ENCODE results near the gene GABRG3.

Gene GABRG3

DNA sequence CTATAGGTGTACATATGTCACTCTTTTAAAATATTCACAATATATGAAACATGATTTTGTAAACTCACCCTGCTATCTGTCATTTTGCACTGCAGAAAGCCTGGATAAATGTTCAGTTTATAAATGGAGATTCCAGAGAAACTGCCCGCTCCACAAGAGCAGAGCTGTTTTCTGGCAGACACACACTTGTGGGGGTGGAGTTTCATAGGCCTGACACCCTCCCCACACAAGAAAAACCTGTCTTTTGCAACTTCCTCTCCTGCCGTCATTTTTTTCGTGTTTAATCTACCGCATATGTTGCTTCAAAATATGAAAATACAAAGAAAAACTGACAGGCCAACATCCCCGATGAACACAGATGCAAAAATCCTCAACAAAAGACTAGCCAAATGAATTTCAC is 479.0 kb downstream of the GABRG3 start:
- H3K4me1 Mint-ChIP-seq (ENCODE audit: low read depth): no peaks in the 10 kb centered on the region
- intact Hi-C loops (cut with micrococcal nuclease): no loop called here
- no peak overlapping the region for H3K27ac Mint-ChIP-seq
- no peaks in the 10 kb centered on the region for H3K27me3 Mint-ChIP-seq
- H3K4me3 Mint-ChIP-seq: no peak overlapping the region
- no peaks in the 10 kb centered on the region for H3K36me3 Mint-ChIP-seq (ENCODE audit: low read depth)
- peaks cover 22% of the 10 kb centered on the region for H3K9me3 Mint-ChIP-seq

DNA sequence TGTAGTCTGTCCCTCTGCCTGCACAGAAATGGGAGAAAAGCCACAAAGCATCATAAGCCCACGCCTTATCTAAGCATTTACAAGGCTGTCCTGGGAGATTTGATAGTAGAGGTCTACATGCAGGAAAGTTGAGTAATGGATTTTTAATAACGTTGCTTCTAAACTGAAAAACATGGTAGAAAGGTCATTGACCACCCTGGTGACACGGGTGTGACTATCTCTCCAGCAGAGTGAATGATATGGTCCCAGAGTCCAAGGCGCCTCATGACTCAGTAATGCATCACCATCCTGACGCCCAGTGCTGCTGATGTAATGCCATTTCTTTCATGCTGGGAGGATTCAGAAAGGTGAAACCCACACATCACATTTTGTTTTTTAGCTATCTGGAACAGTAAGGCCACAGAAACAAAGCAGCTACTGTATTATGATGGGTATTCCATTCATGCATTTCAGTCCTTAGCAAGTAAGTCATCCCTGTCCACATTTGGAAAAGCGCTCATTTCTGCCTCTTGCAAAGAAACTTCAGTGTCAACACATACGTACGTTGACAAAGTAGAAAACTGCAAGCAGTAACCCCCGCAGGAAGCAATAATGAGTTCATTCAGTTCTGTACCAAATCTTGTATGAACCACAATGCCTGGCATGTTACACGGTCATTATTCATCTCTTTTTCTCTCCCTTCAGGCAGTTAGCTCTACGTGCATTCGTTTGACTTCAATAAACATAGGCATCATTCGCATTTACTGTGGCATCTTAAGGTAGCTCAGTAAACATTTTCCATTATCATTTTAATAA is 483.5 kb downstream of the GABRG3 start:
- Mint-ChIP-seq H3K27ac (no peak overlapping the region), H3K4me3 (no peak overlapping the region), H3K36me3 (ENCODE audit: low read depth) (no peaks in the 10 kb centered on the region), H3K9me3 (peaks cover 9% of the 10 kb centered on the region), H3K27me3 (no peaks in the 10 kb centered on the region), H3K4me1 (ENCODE audit: low read depth) (no peaks in the 10 kb centered on the region)
- intact Hi-C loops (cut with micrococcal nuclease): no loop called here

DNA sequence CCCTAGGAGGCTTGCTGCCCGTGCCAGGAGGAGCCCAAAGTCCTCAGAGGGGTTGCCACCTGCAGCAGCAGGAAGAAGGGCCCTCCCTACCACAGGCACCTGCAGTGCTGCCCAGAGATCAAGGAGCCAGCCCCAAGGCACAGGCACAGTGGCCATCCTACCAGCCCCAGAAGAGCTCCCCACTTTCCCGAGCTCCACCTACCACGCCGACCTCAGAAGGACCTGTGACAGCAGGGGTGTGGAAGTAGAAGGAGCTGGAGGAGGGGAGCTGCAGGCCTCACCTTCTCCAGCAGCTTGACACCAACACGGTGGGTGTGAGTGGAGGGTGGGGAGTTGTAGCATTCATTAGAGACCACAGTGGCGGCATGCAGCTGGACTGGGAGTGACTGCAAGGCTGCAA is 485.8 kb downstream of the GABRG3 start:
- Mint-ChIP-seq H3K9me3 (peaks cover 29% of the 10 kb centered on the region), H3K4me1 (ENCODE audit: low read depth) (no peaks in the 10 kb centered on the region)

DNA sequence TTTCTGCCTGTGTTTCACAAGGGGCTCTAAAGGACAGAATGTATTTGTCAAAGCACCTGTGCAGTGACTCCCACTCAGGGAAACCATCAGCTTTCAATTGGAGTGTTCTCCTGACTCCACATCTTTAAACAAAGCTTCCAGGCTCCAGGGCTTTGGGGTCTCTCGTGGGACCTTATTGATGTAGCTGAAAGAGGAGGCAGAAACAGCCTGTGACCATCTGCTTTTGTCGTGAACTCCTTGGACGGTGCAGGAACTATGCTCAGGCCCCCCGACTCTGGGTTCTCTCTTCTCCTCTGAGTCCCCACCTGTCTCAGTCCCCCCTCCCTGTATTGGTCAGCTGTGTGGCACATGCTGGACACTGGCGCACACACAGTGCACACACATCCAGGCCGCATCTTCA is 486.8 kb downstream of the GABRG3 start:
- Mint-ChIP-seq H3K9me3 (peaks cover 34% of the 10 kb centered on the region), H3K27ac (no peak overlapping the region), H3K27me3 (no peaks in the 10 kb centered on the region), H3K4me3 (no peak overlapping the region), H3K4me1 (ENCODE audit: low read depth) (no peaks in the 10 kb centered on the region), H3K36me3 (ENCODE audit: low read depth) (no peaks in the 10 kb centered on the region)
- intact Hi-C loops (cut with micrococcal nuclease): no loop called here

More for the DNA sequence above, 485.8 kb downstream of the GABRG3 start:
- Mint-ChIP-seq H3K36me3 (ENCODE audit: low read depth) (no peaks in the 10 kb centered on the region), H3K27me3 (no peaks in the 10 kb centered on the region), H3K27ac (no peak overlapping the region), H3K4me3 (no peak overlapping the region)
- intact Hi-C loops (cut with micrococcal nuclease): no loop called here

DNA sequence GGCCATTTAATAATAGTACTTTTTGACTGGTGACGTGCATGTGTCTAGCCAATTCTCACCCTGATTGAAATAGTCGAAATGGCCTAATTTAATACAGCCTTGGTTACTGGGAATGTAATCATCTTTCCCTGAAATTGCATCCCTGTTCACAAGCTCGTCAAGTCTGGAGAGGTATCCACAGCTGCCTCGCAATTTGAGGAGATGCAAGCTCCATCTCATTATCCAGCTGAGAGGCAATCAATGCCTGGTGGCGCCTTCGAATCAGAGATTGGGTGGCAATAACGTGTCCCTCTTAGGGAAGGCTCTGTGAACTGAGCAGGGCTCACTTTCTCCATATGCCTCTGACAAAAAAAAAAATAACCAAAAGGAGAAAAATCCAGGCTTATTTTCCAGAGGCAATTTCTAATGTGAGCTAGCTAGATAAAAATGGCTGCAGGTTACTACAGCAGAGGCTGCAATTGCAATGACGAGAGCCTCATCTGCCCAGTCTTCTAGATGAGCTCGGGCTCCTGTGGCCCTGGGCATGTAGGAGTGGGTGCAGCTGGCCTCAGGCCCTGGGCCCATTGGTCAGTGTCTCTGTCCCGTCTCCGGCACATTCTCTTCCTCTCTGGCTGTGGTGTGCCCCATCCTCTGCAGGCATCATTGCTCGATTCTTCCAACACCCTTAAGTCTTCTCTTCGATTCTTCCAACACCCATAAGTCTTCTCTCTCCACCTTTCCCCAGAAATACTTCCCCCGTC is 487.5 kb downstream of the GABRG3 start:
- no peaks in the 10 kb centered on the region for H3K27me3 Mint-ChIP-seq
- no peaks in the 10 kb centered on the region for H3K4me1 Mint-ChIP-seq (ENCODE audit: low read depth)
- peaks cover 34% of the 10 kb centered on the region for H3K9me3 Mint-ChIP-seq
- H3K36me3 Mint-ChIP-seq (ENCODE audit: low read depth): no peaks in the 10 kb centered on the region
- no peak overlapping the region for H3K4me3 Mint-ChIP-seq
- intact Hi-C loops (cut with micrococcal nuclease): no loop called here
- H3K27ac Mint-ChIP-seq: no peak overlapping the region

DNA sequence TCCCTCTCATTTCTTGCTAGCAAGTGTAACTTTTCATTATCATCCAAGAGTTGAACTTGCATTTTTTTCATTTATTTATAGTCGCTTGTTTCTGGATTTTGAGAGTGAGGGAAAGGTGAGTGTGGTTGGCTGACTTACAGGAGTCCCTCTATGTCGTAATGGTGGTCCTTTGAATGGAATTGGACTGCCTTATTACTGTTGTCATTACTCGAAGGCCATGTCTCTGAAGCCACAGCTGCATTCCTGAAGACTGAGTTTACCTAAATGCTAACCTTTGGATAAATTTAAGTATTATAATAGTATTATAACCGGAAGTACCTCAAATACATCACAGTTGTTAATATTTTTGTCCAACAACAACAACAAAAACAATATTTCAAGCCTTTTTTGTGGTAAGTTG is 488.9 kb downstream of the GABRG3 start:
- H3K9me3 Mint-ChIP-seq: peaks cover 34% of the 10 kb centered on the region
- H3K27me3 Mint-ChIP-seq: no peaks in the 10 kb centered on the region
- H3K36me3 Mint-ChIP-seq (ENCODE audit: low read depth): no peaks in the 10 kb centered on the region
- intact Hi-C loops (cut with micrococcal nuclease): no loop called here
- no peaks in the 10 kb centered on the region for H3K4me1 Mint-ChIP-seq (ENCODE audit: low read depth)
- H3K4me3 Mint-ChIP-seq: no peak overlapping the region
- H3K27ac Mint-ChIP-seq: no peak overlapping the region

DNA sequence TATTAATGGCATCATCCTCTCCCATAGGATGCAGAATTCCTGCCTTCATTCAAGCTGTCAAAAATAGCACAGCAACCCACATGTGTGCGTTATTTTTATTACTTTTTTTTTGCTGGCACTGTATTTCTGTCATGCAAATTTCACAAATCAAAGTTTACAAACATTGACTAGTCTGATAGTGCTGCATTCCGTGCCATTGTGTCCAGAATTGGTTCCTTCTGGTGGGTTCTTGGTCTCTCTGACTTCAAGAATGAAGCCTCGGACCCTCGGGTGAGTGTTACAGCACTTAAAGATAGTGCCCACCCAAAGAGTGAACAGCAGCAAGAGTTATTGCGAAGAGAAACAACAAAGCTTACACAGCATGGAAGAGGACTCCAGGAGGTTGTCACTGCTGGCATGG is 490.2 kb downstream of the GABRG3 start:
- no peaks in the 10 kb centered on the region for H3K36me3 Mint-ChIP-seq (ENCODE audit: low read depth)
- H3K9me3 Mint-ChIP-seq: peaks cover 34% of the 10 kb centered on the region
- no peak overlapping the region for H3K4me3 Mint-ChIP-seq
- intact Hi-C loops (cut with micrococcal nuclease): no loop called here
- no peaks in the 10 kb centered on the region for H3K4me1 Mint-ChIP-seq (ENCODE audit: low read depth)
- H3K27me3 Mint-ChIP-seq: no peaks in the 10 kb centered on the region
- no peak overlapping the region for H3K27ac Mint-ChIP-seq

DNA sequence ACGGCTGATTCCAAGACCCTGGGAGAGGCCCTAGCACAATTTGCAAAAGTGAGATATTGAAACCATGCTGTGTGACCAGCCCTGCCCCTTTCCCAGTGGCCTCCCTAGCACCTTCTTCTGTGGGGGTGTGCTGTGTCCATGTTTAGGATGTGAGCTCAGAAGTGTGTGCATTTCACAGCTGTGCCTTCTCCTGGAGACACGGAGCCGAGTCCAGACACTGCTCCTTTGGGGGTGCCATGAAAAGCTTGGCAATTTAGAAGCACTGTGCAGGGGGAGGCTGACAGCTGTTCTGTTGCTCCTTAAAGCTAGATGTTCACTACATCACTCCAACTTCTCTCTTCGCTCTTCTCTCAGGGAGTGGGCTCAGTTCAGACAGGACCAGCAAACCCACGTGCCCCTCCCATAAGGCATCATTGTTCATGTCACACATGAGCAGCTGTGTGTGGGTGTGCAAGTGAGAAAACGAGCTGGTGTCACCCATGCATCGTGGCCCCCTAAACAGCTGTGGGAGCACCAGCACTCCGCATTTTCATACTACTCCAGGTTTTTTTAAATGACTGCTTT is 492.6 kb downstream of the GABRG3 start:
- no peak overlapping the region for H3K27ac Mint-ChIP-seq
- peaks cover 50% of the 10 kb centered on the region for H3K9me3 Mint-ChIP-seq
- no peaks in the 10 kb centered on the region for H3K36me3 Mint-ChIP-seq (ENCODE audit: low read depth)
- H3K4me3 Mint-ChIP-seq: no peak overlapping the region
- intact Hi-C loops (cut with micrococcal nuclease): no loop called here
- H3K4me1 Mint-ChIP-seq (ENCODE audit: low read depth): no peaks in the 10 kb centered on the region
- no peaks in the 10 kb centered on the region for H3K27me3 Mint-ChIP-seq

DNA sequence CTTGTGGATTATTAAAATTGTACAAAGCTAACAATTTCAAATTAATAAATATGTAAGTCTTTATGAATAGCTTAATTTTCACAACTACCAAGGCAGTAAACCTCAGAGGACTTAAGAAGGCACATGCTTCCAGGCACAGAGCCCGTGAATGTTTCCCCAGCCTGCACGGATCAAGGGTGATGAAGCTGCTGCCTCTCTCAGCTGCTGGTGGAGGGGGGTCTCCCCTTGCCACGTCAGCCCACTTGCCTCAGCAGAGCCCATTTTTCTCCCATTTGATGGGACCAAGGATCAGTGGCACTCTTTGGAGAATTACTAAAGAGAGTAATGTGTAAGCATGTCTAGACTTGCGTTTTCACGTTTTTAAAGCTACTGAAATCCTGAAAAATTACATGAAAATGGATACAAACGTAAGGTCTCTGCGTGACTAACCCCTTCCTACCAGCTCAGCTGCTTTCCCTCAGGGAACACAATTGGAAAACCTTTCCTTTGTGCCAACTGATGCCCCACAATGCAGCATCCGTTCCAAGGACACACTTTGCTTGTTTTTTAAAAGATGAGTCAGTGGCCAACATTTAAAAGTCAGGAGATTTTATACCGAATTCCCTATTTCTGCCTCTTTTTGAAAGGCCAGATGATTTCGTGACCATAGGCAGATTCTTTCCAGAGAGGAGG is 494.1 kb downstream of the GABRG3 start:
- no peak overlapping the region for H3K4me3 Mint-ChIP-seq
- H3K27me3 Mint-ChIP-seq: no peaks in the 10 kb centered on the region
- H3K36me3 Mint-ChIP-seq (ENCODE audit: low read depth): no peaks in the 10 kb centered on the region
- intact Hi-C loops (cut with micrococcal nuclease): no loop called here
- H3K4me1 Mint-ChIP-seq (ENCODE audit: low read depth): no peaks in the 10 kb centered on the region
- no peak overlapping the region for H3K27ac Mint-ChIP-seq
- H3K9me3 Mint-ChIP-seq: peaks cover 41% of the 10 kb centered on the region

DNA sequence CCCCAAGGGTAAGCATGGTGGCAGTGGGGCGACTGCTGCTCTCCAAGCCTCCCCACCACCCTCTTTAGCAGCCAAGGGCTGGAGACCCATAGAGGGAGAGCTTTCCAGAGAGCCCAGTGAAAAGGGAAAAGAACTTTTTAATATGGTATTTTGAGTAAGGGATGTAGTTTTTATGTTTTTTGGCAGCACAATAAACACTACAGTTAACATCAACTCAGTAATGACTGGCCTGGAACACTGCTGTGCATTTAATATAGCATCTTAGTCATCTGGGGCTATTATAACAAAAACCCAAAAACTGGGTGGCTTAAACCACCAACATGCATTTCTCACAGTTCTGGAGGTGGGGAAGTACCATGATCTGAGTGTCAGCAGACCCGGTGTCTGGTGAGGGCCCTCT is 495.8 kb downstream of the GABRG3 start:
- Mint-ChIP-seq H3K4me1 (ENCODE audit: low read depth) (no peaks in the 10 kb centered on the region), H3K4me3 (no peak overlapping the region), H3K27me3 (no peaks in the 10 kb centered on the region), H3K36me3 (ENCODE audit: low read depth) (no peaks in the 10 kb centered on the region), H3K27ac (no peak overlapping the region), H3K9me3 (peaks cover 24% of the 10 kb centered on the region)
- intact Hi-C loops (cut with micrococcal nuclease): no loop called here

DNA sequence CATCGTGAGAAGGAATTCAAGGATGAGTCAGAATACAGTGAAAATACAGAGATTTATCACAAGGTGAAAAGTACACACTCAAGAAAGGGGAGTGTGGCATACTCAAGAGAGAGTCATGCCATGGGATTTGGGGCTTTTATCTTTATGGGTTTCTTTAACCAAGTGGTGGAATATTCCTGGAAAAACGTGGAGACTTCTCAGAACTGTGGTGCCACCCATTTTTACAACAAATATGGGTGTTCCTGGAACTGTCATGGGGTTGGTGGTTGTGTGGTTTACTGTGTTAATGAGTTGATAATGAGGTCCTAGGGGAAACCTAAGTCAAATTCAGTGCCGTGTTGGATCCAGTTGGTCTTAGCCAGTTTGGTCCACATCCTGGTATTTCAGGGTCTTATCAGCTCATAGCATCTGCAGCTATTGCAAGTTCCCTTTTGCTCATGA is 497.2 kb downstream of the GABRG3 start:
- H3K36me3 Mint-ChIP-seq (ENCODE audit: low read depth): no peaks in the 10 kb centered on the region
- no peaks in the 10 kb centered on the region for H3K27me3 Mint-ChIP-seq
- H3K9me3 Mint-ChIP-seq: peaks cover 18% of the 10 kb centered on the region
- no peaks in the 10 kb centered on the region for H3K4me1 Mint-ChIP-seq (ENCODE audit: low read depth)
- no peak overlapping the region for H3K4me3 Mint-ChIP-seq
- intact Hi-C loops (cut with micrococcal nuclease): no loop called here
- no peak overlapping the region for H3K27ac Mint-ChIP-seq

DNA sequence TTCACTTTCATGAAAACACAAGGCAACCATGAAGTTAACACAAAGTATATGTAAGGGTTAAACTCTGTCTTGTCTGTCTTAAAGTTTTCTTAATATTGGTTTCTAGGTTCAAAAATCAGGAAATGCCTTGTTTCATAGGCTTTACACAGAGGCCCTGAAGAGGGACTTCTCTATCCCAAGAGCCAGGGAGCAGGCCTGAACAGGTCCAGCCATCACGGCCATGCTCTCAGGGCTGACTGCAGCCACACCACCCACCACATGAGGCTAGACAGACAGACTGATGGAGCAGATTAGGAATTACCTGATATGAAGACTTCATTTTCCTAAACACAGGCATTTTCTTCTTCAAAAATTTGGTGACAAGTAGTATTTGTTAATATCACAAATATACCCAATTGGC is 502.9 kb downstream of the GABRG3 start:
- H3K9me3 Mint-ChIP-seq: peaks cover 11% of the 10 kb centered on the region
- intact Hi-C loops (cut with micrococcal nuclease): no loop called here
- H3K4me1 Mint-ChIP-seq (ENCODE audit: low read depth): no peaks in the 10 kb centered on the region
- no peaks in the 10 kb centered on the region for H3K36me3 Mint-ChIP-seq (ENCODE audit: low read depth)
- no peak overlapping the region for H3K4me3 Mint-ChIP-seq
- H3K27me3 Mint-ChIP-seq: no peaks in the 10 kb centered on the region
- H3K27ac Mint-ChIP-seq: no peak overlapping the region

DNA sequence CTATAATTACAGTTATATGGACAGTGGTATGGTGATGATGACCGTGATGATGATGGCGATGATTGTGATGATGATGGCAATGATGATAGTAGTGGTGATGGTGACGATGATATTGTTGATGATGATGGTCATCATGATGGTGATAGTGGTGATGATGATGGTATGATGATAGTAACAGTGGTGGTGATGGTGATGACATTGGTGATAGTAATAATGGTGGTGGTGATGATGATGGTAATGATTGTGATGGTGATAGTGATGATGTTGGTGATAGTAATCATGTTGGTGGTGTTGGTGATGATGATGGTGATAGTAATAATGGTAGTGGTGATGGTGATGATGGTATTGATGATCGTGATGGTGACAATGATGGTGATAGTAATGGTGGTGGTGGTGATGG is 504.4 kb downstream of the GABRG3 start:
- H3K4me1 Mint-ChIP-seq (ENCODE audit: low read depth): no peaks in the 10 kb centered on the region
- H3K27me3 Mint-ChIP-seq: no peaks in the 10 kb centered on the region
- H3K27ac Mint-ChIP-seq: no peak overlapping the region
- no peaks in the 10 kb centered on the region for H3K36me3 Mint-ChIP-seq (ENCODE audit: low read depth)
- H3K4me3 Mint-ChIP-seq: no peak overlapping the region
- H3K9me3 Mint-ChIP-seq: peaks cover 11% of the 10 kb centered on the region
- intact Hi-C loops (cut with micrococcal nuclease): no loop called here
